Fibroblast of mammary gland (primary cell): ENCODE data around the gene TOGARAM2.

Experiments used
- DNase-seq: peaks from one replicate; pipeline ENCODE4 v3.0.0-alpha.2; 2010; ENCODE audit warnings: low read depth
- H3K4me3 ChIP-seq: 2 replicates; pipeline ENCODE4 v1.5.1; 2011; ENCODE audit warnings: low read depth, mild to moderate bottlenecking, low read length, moderate library complexity; ENCODE audit not compliant: control insufficient read depth
- TF ChIP-seq, protein P1 (sequence below): conservative IDR thresholded peaks from 2 replicates; pipeline ENCODE4 v1.5.1; 2011; ENCODE audit warnings: low read depth, low read length, inconsistent platforms; ENCODE audit not compliant: control insufficient read depth, insufficient read depth

TOGARAM2 gene

DNA sequence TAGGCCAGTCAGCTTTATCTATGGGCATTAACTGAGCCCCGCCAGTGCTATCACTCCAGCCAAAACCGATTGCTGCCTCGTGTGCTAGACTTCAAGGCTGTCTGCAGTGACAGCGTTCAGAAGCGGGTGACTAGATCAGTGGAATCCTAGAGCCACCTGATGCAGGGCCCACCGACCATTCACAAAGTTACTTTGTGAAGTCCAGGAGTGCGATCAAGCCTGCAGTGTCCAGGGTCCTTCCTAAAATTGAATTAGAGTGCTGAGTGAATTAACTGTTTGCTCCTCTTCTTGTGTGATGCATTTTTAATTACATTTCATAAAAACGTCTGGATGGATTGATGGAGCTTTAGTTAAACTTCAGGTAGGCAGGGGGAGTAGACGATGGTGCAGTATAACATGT, 79.3 kb downstream of the TOGARAM2 start:
- no peak for DNase-seq
- TF ChIP-seq, protein P1, sequence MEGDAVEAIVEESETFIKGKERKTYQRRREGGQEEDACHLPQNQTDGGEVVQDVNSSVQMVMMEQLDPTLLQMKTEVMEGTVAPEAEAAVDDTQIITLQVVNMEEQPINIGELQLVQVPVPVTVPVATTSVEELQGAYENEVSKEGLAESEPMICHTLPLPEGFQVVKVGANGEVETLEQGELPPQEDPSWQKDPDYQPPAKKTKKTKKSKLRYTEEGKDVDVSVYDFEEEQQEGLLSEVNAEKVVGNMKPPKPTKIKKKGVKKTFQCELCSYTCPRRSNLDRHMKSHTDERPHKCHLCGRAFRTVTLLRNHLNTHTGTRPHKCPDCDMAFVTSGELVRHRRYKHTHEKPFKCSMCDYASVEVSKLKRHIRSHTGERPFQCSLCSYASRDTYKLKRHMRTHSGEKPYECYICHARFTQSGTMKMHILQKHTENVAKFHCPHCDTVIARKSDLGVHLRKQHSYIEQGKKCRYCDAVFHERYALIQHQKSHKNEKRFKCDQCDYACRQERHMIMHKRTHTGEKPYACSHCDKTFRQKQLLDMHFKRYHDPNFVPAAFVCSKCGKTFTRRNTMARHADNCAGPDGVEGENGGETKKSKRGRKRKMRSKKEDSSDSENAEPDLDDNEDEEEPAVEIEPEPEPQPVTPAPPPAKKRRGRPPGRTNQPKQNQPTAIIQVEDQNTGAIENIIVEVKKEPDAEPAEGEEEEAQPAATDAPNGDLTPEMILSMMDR: no peak
- H3K4me3 ChIP-seq: no peak overlapping the region

DNA sequence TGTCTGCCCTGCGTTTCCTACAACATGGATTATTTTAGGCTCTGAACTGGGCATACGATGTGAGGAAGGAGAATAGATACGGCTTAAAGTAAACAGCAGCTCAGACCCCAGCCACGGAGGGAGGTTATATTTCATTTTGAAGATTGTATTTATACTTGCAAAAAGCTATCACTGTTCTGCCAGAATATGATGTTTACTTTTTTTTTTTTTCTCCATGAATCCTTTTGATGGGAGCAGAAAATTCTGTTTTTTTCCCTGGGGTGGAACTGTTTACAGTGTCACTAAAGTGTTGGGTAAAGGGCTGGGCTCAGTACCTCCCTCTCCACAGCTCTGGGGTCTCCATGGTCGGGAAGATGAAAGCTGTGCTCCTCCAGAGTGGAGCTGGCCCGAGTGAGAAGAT, 80.1 kb downstream of the TOGARAM2 start:
- H3K4me3 ChIP-seq: no peak overlapping the region
- TF ChIP-seq, protein P1: no peak
- no peak for DNase-seq

DNA sequence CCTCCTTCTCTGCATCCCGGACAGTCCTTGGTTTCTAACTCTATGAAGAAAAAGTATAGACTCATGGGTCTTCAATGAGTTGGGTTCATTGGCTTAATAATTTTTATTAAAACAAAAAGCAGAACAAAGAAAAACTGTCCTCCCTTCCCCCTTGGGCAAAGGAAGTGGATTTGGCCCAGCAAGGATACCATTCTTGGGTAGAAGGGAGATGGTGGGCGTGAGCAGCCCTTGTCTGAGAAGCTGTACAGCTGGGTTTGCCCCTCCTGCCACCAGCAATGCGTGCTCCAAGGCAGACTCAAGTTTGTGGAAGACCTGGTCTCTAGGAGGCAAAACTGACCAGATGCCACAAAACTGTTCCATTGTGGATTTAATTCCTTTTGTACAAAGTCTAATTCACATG, 80.5 kb downstream of the TOGARAM2 start:
- TF ChIP-seq, protein P1: no peak
- H3K4me3 ChIP-seq: no peak overlapping the region
- no peak for DNase-seq

DNA sequence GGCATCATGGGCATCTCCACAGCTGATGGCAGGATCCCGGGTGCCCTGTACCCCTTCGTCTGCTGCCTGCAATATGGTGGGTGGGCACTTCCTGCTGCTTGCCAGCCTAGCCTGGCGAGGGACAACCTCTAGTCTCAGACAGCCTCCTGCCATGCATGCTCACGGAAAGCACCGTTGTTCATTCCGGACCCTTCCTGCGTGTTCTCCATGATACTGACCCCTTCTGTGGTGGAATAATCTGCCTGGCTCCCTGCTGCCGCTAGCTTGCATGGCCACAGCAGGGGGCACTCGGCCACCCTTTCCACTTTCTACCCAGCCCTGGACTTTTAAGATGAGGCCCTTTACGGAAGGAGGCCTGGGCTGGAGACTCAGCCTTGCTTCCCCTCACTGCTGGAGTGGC, 81.3 kb downstream of the TOGARAM2 start:
- TF ChIP-seq, protein P1: no peak
- no peak overlapping the region for H3K4me3 ChIP-seq
- DNase-seq: no peak

DNA sequence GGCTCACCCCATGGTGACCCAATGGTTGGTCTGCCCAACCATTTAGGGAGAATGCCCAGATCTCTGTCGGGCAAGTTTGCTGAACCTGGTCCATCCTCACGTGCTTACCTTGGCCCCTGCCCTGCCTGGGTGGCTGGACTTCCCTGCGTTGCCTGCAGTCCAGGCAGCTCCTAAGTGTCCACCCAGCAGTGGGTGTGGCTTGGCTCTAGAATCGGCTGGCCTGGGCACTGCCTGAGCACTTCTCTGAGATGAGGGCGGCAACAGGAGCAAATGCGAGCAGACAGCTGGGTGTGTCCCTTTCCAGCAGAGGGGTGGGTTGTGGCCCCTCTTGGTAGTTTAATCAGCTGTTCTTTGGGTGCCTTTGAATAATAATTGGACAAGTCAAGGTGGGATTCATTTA, 82.0 kb downstream of the TOGARAM2 start:
- TF ChIP-seq, protein P1: no peak
- no peak for DNase-seq
- no peak overlapping the region for H3K4me3 ChIP-seq

DNA sequence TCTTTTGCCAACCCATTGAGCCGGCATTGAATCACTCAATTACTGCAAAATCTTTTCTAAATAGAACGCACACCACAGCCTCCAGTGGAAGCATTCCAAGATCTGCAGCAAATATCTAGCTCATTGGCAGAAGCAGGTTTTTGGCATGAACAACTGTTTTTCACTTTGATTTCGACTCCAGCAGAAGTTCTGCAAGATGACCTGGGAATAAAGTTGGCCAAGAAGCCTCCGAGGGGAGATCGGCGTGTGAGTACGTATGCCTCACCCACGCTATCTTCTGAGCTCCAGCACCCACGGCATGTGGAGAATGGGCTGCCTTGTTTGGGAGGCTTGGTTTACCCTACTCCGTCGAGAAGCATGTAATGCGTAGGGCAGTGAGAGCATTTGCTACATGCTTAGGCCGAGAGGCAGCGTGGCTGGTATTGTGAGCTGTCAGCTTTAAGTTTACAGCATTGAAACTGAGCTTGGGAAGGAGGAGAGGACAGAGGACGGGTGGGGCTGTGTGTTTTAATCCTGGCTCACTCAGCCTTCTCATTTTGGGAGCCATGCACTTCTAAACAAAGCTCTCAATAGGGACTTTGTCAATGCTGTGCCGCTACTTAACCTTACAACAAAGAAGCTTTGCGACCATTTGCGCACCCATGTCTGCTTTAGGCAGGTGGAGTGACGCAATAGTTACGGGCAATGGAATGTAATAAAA, 82.7 kb downstream of the TOGARAM2 start:
- no peak overlapping the region for H3K4me3 ChIP-seq
- TF ChIP-seq, protein P1: no peak
- DNase-seq: peak; percentile 84

DNA sequence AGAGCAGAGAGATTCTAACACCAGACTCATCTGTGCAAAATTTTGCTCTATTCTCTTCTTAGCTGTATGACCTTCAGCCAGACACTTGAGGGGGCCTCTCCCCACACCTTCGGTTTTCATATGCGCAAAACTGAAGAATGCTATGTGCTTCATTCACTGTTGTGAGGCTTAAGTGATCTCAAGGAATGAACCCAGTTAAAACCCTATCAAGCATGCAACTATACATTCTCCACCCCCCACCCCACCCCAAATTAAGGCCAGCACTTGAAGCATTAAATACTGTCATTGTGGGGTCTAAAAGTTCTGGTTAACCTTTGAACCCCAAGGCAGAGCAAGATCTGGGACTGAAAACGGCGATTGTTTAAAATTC, 83.2 kb downstream of the TOGARAM2 start:
- H3K4me3 ChIP-seq: no peak overlapping the region
- DNase-seq: no peak
- TF ChIP-seq, protein P1: no peak
